Measurements from ENCODE around the gene HSFX4. TPM values are rescaled to one million over a fixed set of nuclear protein-coding genes. Genes with fewer than 3 reads are reported as not detected.

HSFX4 gene
- total and polyA plus RNA-seq, 7 donors, result not detected

DNA sequence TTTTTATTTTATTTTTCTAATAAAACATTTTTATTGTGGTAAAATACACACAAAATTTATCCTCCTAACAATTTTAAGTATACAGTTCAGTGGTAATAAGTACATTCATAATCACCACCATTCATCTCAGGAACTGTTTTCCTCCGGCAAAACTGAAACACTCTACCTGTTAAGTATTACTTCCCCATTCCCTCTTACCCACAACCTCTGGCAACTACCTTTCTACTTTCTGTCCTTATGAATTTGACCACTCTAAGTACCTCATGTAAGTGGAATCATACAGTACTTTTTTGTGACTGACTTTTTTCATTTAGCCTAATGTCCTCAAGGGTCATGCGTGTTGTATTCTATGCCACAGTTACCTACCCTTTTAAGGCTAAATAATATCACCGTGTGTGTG is 21.1 kb upstream of the HSFX4 start:
- intact Hi-C loops (cut with DNase I), result no loop called here
- Histone ChIP-seq H3K4me1 (no peaks in the 10 kb centered on the region), H3K27me3 (no peaks in the 10 kb centered on the region), H3K4me3 (no peak overlapping the region), H3K27ac (no peak overlapping the region), H3K36me3 (no peaks in the 10 kb centered on the region), H3K9me3 (no peaks in the 10 kb centered on the region)
- DNase-seq, result no peak
- WGBS, 2 donors, result 88 to 92% methylated on average over 3 of the region's 3 CpGs
- TF ChIP-seq POLR2A (IDR thresholded peaks at IDR 0.05) (no peak), EP300 (IDR thresholded peaks at IDR 0.05) (no peak), POLR2AphosphoS5 (IDR thresholded peaks at IDR 0.05) (no peak)
- TF ChIP-seq, protein P1, sequence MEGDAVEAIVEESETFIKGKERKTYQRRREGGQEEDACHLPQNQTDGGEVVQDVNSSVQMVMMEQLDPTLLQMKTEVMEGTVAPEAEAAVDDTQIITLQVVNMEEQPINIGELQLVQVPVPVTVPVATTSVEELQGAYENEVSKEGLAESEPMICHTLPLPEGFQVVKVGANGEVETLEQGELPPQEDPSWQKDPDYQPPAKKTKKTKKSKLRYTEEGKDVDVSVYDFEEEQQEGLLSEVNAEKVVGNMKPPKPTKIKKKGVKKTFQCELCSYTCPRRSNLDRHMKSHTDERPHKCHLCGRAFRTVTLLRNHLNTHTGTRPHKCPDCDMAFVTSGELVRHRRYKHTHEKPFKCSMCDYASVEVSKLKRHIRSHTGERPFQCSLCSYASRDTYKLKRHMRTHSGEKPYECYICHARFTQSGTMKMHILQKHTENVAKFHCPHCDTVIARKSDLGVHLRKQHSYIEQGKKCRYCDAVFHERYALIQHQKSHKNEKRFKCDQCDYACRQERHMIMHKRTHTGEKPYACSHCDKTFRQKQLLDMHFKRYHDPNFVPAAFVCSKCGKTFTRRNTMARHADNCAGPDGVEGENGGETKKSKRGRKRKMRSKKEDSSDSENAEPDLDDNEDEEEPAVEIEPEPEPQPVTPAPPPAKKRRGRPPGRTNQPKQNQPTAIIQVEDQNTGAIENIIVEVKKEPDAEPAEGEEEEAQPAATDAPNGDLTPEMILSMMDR (IDR thresholded peaks at IDR 0.05), result no peak

DNA sequence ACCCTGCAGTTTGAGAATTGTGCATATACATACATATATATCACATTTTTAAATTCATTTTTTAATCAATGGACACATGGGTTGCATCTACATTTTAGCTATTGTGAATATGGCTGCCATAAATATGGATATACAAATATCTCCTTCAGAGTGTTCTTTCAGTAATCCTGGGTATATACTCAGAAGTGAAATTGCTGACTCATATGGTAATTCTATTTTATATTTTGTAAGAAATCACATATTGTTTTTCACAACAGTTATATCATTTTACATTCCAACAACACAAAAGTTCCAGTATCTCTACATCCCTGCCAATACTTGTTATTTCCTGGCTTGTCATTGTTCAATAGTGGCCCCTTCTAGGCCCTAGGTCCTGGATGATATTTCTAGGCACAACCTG is 20.6 kb upstream of the HSFX4 start:
- H3K4me3 ChIP-seq, result no peak overlapping the region
- no peak for TF ChIP-seq POLR2AphosphoS5 (IDR thresholded peaks at IDR 0.05)
- no peak for TF ChIP-seq EP300 (IDR thresholded peaks at IDR 0.05)
- TF ChIP-seq, protein P1 (IDR thresholded peaks at IDR 0.05), result no peak
- TF ChIP-seq POLR2A (IDR thresholded peaks at IDR 0.05), result no peak
- H3K4me1 ChIP-seq, result no peaks in the 10 kb centered on the region
- no peaks in the 10 kb centered on the region for H3K36me3 ChIP-seq
- H3K27ac ChIP-seq, result no peak overlapping the region
- DNase-seq, result no peak
- H3K27me3 ChIP-seq, result no peaks in the 10 kb centered on the region
- no peaks in the 10 kb centered on the region for H3K9me3 ChIP-seq
- intact Hi-C loops (cut with DNase I), result no loop called here

DNA sequence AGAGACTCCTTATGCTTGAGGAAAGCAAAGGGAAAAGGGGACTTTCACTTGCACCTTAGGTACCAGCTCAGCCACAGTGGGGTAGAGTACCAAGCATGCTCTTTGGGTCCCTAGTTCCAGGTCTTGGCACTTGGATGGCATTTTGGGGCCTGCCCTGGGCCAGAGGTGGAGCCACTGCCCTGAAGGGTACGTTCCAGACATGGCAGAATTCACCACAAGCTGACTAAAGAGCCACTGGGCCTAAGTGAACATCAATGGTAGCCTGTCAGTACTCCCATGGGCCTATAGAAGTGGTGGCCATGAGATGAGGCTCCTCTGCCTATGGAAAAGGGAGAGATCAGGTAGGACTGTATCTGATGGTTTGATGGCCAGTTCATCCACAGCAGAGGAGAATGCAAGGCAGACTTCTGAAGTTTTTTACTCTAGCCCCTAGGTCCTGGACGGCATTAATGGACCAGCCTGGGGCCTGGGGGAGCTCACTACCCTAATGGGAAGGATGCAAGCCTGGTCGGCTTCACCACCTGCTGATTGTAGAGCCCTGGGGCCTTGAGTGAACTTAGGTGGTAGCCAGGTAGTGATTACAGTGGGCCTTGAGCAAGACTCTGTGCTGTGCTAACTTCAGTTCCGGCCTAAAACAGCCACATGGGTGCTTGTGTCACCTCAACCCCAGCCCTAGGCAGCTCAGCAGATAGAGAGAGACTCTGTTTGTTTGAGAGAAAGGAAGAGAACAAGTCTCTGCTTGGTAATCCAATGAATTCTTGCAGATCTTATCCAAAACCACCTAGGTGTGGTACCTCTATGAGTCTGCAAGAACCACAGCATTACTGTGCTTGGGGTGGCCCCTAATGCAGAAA is 19.8 kb upstream of the HSFX4 start:
- H3K27ac ChIP-seq, result no peak overlapping the region
- no peaks in the 10 kb centered on the region for H3K9me3 ChIP-seq
- intact Hi-C loops (cut with DNase I), result no loop called here
- no peak for DNase-seq
- 97% methylated on average over 4 of the region's 4 CpGs for WGBS, 2 donors
- H3K36me3 ChIP-seq, result no peaks in the 10 kb centered on the region
- TF ChIP-seq, protein P1 (IDR thresholded peaks at IDR 0.05), result no peak
- no peak for TF ChIP-seq POLR2AphosphoS5 (IDR thresholded peaks at IDR 0.05)
- no peak for TF ChIP-seq EP300 (IDR thresholded peaks at IDR 0.05)
- TF ChIP-seq POLR2A (IDR thresholded peaks at IDR 0.05), result no peak
- H3K4me3 ChIP-seq, result no peak overlapping the region
- no peaks in the 10 kb centered on the region for H3K27me3 ChIP-seq
- no peaks in the 10 kb centered on the region for H3K4me1 ChIP-seq

DNA sequence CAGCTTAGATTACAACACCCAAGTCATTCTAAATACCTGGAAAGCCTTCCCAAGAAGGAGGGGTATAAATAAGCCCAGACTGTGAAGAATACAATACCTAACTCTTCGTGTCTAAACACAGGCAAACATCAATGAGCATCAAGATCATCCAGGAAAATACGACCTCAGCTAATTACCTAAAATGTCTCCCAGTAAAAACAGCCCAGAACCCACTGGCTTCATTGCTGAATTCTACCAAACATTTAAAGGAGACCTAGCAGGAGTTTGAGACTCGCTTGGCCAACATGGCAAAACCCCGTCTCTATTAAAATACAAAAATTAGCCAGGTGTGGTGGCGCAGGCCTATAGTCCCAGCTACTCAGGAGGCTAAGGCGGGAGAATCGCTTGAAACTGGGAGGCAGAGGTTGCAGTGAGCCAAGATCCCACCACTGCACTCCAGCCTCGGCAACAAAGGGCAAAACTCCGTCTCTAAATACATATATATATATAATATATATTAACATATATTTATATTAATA is 19.1 kb upstream of the HSFX4 start:
- Histone ChIP-seq H3K4me1 (no peaks in the 10 kb centered on the region), H3K27ac (no peak overlapping the region), H3K27me3 (no peaks in the 10 kb centered on the region), H3K4me3 (no peak overlapping the region), H3K36me3 (no peaks in the 10 kb centered on the region), H3K9me3 (no peaks in the 10 kb centered on the region)
- DNase-seq, result no peak
- WGBS, 2 donors, result 94 to 96% methylated on average over 9 of the region's 9 CpGs
- TF ChIP-seq, protein P1 (IDR thresholded peaks at IDR 0.05), result no peak
- TF ChIP-seq EP300 (IDR thresholded peaks at IDR 0.05), result no peak
- TF ChIP-seq POLR2AphosphoS5 (IDR thresholded peaks at IDR 0.05), result no peak
- TF ChIP-seq POLR2A (IDR thresholded peaks at IDR 0.05), result no peak
- intact Hi-C loops (cut with DNase I), result no loop called here
